GM12892 (cell line): ENCODE data around the gene REG4.

ENCODE experiments used
- POLR2A ChIP-seq: IDR thresholded peaks from 2 replicates; pipeline ENCODE4 v1.6.1; 2011; ENCODE audit warnings: low read depth, low read length, control low read depth
- POLR2AphosphoS5 ChIP-seq: IDR thresholded peaks from 2 replicates; pipeline ENCODE4 v1.6.1; 2011; ENCODE audit warnings: low read depth, low read length, control low read depth

DNA sequence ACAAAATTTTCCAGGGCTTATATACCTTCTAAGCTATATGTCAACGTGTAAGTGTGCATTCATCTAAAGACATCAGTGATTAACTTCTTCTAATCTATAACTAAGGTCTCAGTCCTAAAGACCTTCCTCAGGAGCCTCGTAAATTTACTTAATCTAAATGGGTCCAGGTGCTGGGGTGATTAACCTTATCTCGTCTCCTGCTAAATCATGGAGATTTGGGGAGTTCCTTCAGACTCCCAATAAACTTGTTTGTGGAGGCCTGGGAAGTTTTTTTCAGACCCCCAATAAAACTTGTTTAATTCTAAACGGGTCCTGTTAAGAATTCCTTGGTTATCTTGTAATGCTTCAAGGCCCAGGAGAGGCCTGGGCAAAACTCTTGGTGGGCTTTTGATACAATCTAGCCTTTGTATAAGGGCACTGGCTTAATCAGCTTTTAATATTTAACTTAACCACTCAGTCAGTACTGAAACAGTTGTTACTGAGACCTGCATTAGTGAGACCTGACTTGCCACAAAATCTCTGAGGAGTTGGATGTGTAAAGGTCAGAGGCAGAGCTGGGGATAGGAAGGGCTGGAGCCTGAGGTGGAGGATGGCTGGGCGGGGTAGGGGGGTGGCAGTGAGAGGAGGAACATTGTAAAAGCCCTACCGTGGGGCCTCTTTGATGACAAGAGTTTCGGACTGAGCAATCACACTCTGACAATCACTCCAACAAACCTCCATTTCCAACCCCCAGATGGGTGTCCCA, 36.3 kb downstream of the REG4 start:
- TF ChIP-seq POLR2AphosphoS5 (no peak), POLR2A (no peak)
